Progenitor cell of endocrine pancreas (in vitro differentiated cells): ENCODE measurements around the gene RPS6KL1. TPM values are rescaled to one million over a fixed set of nuclear protein-coding genes. Genes with fewer than 3 reads are reported as not detected.

Source experiments
- DNase-seq: peaks from one replicate; pipeline ENCODE4 v3.0.0; 2021; ENCODE audit warnings: low spot score; ENCODE audit not compliant: unreplicated experiment
- H3K27ac Mint-ChIP-seq: 2 replicates; pipeline ENCODE4 v1.8.0; 2021; ENCODE audit warnings: mild to moderate bottlenecking, moderate library complexity, mixed read lengths
- H3K27me3 Mint-ChIP-seq: 2 replicates; pipeline ENCODE4 v1.8.0; 2021; ENCODE audit warnings: mixed read lengths
- H3K36me3 Mint-ChIP-seq: 2 replicates; pipeline ENCODE4 v1.8.0; 2022; ENCODE audit warnings: mixed read lengths; ENCODE audit not compliant: insufficient read depth
- H3K4me1 Mint-ChIP-seq: 2 replicates; pipeline ENCODE4 v1.8.0; 2021; ENCODE audit warnings: low read depth, mixed read lengths
- H3K4me3 Mint-ChIP-seq: 2 replicates; pipeline ENCODE4 v1.8.0; 2021; ENCODE audit warnings: low read depth, mild to moderate bottlenecking, moderate library complexity, mixed read lengths
- H3K9me3 Mint-ChIP-seq: 2 replicates; pipeline ENCODE4 v1.8.0; 2021; ENCODE audit warnings: low read depth, mixed read lengths
- total RNA-seq: library from RNA; stranded (reverse); gene quantifications from 2 replicates; pipeline ENCODE4 v1.2.1, GENCODE V29; 2021
- TF ChIP-seq, protein P1 (sequence below): fragments of 200-600 bp; sonication (generic); IDR thresholded peaks from one replicate; pipeline ENCODE4 v1.5.0; 2021; ENCODE audit warnings: antibody characterized with exemption, mild to moderate bottlenecking; ENCODE audit not compliant: unreplicated experiment

The RPS6KL1 gene
- total RNA-seq, 1 donor from 2014 or later = 3.5 TPM

DNA sequence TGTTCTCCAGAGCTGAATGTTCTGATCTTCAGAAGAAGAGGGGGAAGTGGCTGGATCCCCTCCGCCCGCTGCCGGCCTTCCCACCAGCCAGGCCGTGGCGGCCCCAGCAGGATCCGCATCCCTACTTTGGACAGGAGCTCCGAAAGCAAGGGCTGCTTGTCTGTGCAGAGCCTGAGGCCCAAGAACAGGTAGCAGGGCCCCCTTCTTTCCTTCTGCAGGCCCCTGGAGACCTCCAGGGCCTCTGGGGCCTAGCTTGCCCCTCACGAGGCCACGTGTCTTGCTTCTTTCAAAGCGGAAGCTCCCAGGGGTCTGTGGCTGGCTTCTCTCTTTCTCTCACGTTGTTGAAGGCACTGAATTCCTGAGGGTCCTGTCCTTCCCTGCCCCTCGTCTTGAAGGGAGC is 19.1 kb upstream of the RPS6KL1 start:
- no peak for DNase-seq
- TF ChIP-seq, protein P1, sequence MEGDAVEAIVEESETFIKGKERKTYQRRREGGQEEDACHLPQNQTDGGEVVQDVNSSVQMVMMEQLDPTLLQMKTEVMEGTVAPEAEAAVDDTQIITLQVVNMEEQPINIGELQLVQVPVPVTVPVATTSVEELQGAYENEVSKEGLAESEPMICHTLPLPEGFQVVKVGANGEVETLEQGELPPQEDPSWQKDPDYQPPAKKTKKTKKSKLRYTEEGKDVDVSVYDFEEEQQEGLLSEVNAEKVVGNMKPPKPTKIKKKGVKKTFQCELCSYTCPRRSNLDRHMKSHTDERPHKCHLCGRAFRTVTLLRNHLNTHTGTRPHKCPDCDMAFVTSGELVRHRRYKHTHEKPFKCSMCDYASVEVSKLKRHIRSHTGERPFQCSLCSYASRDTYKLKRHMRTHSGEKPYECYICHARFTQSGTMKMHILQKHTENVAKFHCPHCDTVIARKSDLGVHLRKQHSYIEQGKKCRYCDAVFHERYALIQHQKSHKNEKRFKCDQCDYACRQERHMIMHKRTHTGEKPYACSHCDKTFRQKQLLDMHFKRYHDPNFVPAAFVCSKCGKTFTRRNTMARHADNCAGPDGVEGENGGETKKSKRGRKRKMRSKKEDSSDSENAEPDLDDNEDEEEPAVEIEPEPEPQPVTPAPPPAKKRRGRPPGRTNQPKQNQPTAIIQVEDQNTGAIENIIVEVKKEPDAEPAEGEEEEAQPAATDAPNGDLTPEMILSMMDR = no peak
- no peak overlapping the region for H3K4me3 Mint-ChIP-seq
- H3K36me3 Mint-ChIP-seq = no peaks in the 10 kb centered on the region
- H3K27ac Mint-ChIP-seq = no peak overlapping the region
- H3K27me3 Mint-ChIP-seq = peaks cover 57% of the 10 kb centered on the region
- peaks cover 2% of the 10 kb centered on the region for H3K4me1 Mint-ChIP-seq
- no peaks in the 10 kb centered on the region for H3K9me3 Mint-ChIP-seq

DNA sequence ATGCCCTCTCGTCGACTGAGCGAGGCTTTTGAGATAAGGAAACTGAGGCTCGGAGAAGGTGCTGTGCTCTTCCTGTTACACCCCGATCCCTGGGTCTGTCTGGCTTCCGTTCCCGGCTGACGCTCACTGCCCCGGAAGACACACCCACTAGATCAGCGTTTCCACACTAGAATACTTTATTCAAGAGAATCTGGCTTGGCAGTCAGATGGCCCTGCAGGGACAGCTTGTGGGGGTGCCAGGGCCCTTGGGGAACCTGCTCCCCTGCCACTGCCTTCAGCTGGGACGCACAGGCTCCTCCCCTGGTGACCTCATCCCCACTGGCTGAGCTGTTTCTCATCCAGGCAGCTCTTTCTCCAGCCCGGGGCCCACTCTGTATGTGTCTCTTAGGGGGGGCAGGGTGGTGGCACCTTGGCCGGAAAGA is 18.6 kb upstream of the RPS6KL1 start:
- Mint-ChIP-seq H3K4me1 (peaks cover 2% of the 10 kb centered on the region), H3K27me3 (peaks cover 62% of the 10 kb centered on the region), H3K27ac (no peak overlapping the region), H3K9me3 (no peaks in the 10 kb centered on the region), H3K4me3 (no peak overlapping the region), H3K36me3 (no peaks in the 10 kb centered on the region)
- no peak for DNase-seq
- TF ChIP-seq, protein P1 = no peak

DNA sequence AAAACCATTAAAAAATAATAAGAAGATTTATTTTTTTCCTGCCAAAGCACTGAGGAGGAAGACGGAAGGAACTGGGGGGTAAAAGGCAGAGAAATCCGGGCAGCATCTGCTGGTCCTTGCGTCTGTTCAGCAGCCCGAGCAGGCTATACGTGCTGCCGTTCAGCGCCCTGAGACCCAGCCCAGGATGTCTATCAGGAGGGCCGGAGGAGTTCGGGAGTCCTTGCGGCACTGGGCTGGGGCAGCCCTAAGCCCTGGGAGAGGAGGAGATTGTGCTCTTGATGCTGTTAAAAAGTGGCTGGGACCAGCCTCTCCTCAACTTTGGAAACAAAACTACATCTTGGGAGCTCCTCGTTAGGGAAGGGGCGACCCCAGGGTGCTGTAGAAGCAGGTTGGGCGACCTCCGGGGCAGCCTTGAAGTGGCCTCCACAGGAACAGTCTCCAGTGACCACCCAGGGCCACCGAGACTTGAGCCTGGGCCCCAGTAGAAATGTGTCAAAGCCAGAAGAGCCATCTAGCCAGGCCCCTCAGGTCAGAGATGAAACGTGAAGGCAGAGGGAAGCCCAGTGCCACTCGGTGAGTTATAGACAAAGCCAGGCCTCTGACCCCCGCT is 18.0 kb upstream of the RPS6KL1 start:
- DNase-seq = no peak
- H3K36me3 Mint-ChIP-seq = no peaks in the 10 kb centered on the region
- H3K9me3 Mint-ChIP-seq = no peaks in the 10 kb centered on the region
- H3K27ac Mint-ChIP-seq = no peak overlapping the region
- peaks cover 68% of the 10 kb centered on the region for H3K27me3 Mint-ChIP-seq
- no peak overlapping the region for H3K4me3 Mint-ChIP-seq
- TF ChIP-seq, protein P1 = no peak
- no peaks in the 10 kb centered on the region for H3K4me1 Mint-ChIP-seq

DNA sequence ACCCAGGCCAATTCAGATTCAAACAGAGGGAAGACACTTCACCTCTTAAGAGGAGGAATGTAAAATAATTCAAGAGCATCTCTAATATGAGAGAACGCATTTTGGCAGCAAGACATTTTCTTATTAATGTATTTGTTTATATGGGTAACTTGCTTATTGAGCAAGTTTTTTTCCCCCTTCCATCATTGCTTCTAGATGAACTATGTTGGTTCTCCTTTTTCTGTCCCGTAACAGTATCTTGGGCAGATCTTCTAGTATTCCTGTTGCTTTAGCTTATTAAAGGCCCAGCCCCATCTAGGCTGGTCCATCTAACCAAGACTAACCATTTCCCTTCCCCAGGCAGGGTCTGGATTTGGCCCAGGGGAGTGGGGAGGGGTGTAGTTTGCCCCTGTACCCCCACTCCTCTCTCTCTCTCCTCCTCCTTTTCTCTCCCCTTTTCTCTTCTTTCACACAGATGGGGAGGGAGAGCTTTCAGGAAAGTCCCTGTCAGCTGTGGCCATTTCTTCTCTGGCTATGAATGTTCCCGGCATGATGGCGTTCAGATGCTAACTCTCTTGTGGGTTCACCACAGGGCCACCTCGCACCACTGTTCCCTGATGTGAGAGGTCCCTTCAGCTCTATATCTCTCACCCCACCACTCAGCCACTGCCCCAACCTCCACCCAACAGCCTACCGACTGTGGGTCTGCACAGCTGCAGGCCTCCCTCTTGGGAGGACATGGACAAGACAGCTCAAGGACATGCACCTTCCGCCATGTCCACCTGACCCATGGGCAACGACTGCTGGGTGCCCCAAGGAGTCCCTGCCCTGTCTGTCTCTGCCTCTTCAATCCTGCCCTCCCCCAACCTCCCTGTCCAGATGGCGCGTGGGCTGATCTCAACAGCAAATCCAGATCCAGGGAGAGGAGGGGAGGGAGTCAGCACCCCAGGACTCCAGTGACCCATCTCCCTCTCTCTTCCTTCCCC is 15.8 kb upstream of the RPS6KL1 start:
- Mint-ChIP-seq H3K36me3 (no peaks in the 10 kb centered on the region), H3K9me3 (no peaks in the 10 kb centered on the region), H3K27me3 (peaks cover 87% of the 10 kb centered on the region), H3K27ac (no peak overlapping the region), H3K4me1 (no peaks in the 10 kb centered on the region), H3K4me3 (no peak overlapping the region)
- no peak for DNase-seq
- TF ChIP-seq, protein P1 = no peak

DNA sequence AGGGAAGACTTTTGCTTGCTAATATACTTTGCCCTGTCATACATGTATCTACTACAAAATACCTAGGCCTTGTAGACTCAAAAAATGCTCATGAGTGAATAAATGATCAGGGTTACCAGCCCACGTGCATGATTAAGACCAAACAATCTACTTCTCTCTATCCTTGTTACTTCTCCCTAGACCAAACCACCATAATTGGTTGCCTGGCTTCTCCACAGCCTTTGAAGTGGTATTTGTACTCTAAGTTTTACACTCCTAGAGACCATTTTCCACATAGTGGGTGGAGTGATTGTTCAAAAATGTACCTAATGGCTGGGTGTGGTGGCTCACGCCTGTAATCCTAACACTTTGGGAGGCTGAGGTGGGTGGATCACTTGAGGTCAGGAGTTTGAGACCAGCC is 14.1 kb upstream of the RPS6KL1 start:
- Mint-ChIP-seq H3K27me3 (peaks cover 89% of the 10 kb centered on the region), H3K4me1 (no peaks in the 10 kb centered on the region), H3K4me3 (no peak overlapping the region), H3K27ac (no peak overlapping the region), H3K9me3 (no peaks in the 10 kb centered on the region), H3K36me3 (no peaks in the 10 kb centered on the region)
- TF ChIP-seq, protein P1 = no peak
- no peak for DNase-seq
